GM21619 (cell line): ENCODE data around the gene GLCE.

ENCODE experiments used
- ATAC-seq: cut with Tn5 transposase; IDR thresholded peaks from one replicate; pipeline ENCODE4 v1.9.1; 2021; ENCODE audit not compliant: unreplicated experiment

The GLCE gene

DNA sequence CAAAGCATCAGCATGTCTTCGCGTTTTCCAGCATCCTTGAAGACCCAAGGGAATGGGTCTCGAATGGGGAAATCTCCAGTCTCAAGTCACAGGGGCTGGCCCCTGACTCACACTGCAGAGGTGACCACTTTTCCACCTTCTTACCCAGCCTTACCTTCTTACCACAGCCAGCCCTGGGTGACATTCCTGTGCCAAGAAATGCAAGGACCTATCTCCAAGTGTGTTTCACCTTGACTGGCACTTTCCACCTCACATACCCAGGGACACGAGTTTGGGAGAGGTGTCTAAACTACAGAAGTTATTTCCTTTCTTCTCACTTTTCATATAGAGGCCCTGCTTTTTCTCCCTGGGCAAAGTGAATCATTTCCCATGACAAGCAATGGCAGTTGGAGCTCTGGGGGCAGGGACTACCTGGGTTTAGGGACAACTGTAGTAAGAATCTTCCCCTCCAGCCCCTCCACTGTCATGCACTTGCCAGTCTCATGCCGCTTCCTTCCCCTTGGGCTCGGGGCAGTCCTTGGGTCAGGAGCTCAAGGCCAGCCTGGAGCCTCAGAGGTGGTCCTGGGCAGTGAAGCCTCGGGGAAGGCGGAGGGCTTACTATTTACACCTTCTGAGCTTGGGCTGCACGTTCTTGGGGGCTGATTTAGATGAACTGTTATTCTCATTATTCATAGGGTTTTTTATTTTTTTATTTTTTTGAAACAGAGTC, 155.1 kb downstream of the GLCE start:
- ATAC-seq, result no peak

DNA sequence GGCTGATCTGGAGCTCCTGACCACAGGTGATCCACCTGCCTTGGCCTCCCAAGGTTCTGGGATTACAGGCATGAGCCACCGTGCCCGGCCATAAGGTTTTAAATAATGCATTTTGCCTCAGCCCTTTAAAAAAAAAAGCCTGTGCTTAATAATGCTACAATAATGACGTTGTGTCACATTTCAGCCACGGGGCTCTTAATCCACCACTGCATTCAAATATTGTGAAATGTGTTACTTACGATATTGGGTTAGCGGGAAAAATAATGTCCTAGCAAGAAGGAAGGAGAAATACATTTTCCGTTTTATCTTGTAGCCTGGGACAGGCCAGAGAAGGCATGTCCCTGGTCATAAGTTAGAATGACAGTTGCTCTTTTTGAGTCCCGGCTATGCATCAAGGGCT, 155.9 kb downstream of the GLCE start:
- no peak for ATAC-seq

DNA sequence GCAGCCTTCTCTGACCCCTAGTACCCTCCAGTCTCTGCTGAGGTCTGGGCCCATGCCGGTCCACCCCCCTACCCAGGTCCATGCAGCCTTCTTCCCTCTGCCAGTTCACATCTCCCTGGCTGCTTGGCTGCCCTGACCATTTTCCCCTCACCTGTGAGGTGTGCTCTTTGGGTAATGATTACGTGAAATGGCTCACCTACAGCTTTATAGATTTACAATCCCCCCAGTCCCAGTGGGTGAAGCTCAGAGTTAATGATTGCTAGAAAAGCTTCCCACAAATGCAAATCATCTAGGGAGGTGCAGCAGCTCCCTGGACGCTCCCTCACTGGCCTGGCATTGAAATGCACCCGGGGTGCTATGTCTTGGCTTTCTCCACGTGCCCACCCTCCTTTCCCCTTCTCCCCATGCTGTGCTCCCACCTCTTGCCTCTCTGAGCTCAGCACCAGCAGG, 157.0 kb downstream of the GLCE start:
- no peak for ATAC-seq

DNA sequence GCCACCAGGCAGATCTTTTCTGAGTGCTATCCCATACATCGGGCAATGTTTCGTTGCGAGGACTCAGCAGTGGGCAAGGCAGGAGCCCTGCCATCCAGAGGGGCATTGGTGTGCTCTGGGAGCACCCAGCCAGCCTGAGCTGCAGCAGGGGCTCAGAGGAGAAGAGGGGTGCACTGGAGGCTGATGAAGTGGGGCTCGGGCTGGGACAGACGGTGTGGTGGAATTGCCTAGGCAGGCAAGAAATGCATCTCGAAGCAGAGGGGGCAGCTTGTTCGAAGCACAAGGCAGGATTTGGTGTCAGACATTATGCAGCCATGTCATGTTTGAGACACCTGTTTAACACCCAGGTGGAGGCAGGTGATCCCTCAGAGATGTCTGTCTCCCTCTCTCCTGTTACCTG, 157.6 kb downstream of the GLCE start:
- no peak for ATAC-seq

DNA sequence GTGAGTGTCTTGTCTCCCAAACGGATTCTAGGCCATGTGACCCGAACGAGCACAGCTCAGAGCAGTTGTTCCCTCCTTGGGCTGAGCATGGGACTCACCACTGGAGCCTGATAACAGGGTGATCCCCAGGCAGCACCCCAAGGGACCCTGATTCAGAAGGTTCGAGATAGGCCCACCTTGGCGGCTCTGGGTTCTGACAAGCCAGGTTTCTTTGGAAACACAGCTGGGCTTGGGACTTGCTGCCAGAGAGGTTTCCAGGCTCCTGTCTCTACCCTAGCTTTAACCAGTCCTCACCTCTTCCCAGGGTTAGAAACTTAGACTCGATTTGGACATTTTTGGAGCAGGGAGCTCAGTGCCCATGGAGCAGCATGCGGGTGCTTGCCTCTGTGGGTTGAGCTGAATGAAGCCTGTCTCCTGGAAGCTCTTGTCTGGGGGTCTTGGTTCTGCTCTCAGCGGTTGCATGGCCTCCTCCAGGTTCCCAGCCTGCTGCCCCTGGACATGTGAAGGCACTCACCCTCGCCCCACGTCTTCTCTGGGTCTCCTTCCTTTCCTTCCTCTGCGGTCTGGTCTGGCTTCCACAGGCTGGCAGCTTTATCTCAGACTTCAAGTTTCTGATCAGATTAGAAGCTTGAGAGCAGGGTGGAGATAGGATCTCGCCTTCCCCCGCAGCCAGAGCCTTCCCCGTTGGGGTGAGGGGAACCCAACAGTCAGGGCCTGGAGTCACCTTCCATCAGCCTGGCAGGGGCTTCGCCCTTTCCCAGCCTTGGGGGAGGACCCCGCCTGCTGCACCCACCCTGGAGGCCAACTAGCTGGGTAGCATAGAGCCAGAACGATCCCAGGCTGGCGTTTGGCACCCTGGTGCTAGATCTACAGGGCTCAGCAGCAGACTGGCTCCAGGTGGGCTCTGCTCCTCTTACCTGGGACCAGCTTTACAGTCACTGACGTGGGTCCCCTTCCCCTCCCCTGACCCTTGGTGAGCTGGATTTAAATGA, 159.2 kb downstream of the GLCE start:
- no peak for ATAC-seq

DNA sequence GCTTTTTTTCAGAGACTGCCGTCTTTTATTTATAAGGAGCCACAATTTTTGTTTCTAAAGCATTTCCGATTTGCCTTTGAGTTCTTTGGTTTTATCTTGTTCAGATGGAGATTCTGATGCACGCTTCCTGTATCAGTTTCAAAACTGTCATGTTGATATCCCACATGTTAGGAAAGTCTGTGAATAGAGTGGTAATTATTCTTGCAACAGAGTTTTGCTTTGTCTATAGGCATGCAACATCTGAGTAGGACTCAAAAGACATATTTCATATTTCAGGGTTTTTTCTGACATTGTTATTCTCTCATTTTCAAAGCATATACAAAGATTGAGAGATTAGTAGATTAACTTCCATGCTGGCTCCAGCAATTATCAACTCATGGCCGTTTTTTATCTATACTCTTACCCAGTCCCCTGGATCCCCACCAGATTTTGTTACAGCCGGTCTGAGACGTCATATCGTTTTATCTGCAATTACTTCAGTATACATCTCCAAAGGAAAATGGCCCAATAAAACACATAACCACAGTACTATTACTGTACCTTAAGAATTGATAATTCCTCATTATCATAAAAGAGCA, 160.6 kb downstream of the GLCE start:
- ATAC-seq, result no peak
